Activated T-helper 2 cell treated with anti-CD3 and anti-CD28 coated beads, Interferon-gamma antibody, Interleukin-2, Interleukin-4, amounts not matched to agents 10 μg/mL and 5 μg/mL and 100 μg/mL, durations not matched to agents 14 hours and 24 hours and 36 hours (primary cell): ENCODE results near the gene GDF15. TPM values are rescaled to one million over a fixed set of nuclear protein-coding genes. Genes with fewer than 3 reads are reported as not detected.

Experiments used
- DNase-seq: peaks from one replicate; pipeline ENCODE4 v3.0.0; 2021; ENCODE audit warnings: low spot score
- H3K27ac Mint-ChIP-seq: one replicate; pipeline ENCODE4 v1.8.0; 2021; ENCODE audit warnings: mixed read lengths
- H3K27me3 Mint-ChIP-seq: one replicate; pipeline ENCODE4 v1.8.0; 2021; ENCODE audit warnings: low read depth, mixed read lengths
- H3K36me3 Mint-ChIP-seq: one replicate; pipeline ENCODE4 v1.8.0; 2021; ENCODE audit warnings: low read depth, mixed read lengths
- H3K4me1 Mint-ChIP-seq: one replicate; pipeline ENCODE4 v1.8.0; 2021; ENCODE audit warnings: low read depth, mixed read lengths
- H3K4me3 Mint-ChIP-seq: one replicate; pipeline ENCODE4 v1.8.0; 2021; ENCODE audit warnings: low read depth, mild to moderate bottlenecking, moderate library complexity, mixed read lengths
- H3K9me3 Mint-ChIP-seq: one replicate; pipeline ENCODE4 v1.8.0; 2021; ENCODE audit warnings: mixed read lengths
- intact Hi-C: fragments of 100-400 bp; cut with micrococcal nuclease; formaldehyde crosslinking; loops from one replicate; pipeline ENCODE4 v1.15.1; 2023
- total RNA-seq: library from RNA; stranded (reverse); gene quantifications from 2 replicates; pipeline ENCODE4 v1.2.3, GENCODE V29; 2022

Gene GDF15
- total RNA-seq, 1 donor from 2014 or later: not detected

- H3K36me3 Mint-ChIP-seq: peaks cover 15% of the 10 kb centered on the region
- no peaks in the 10 kb centered on the region for H3K9me3 Mint-ChIP-seq
- DNase-seq: no peak
- no peak overlapping the region for H3K4me3 Mint-ChIP-seq
- no peaks in the 10 kb centered on the region for H3K27me3 Mint-ChIP-seq
- intact Hi-C loops: no loop called here
- H3K27ac Mint-ChIP-seq: no peak overlapping the region
- peaks cover 26% of the 10 kb centered on the region for H3K4me1 Mint-ChIP-seq
These were observed 41.3 kb downstream of the GDF15 start for GRCh38 chr19:18427080-18427742.

- Mint-ChIP-seq H3K4me1 (peaks cover 23% of the 10 kb centered on the region), H3K4me3 (no peak overlapping the region), H3K36me3 (peaks cover 14% of the 10 kb centered on the region), H3K9me3 (no peaks in the 10 kb centered on the region), H3K27ac (no peak overlapping the region), H3K27me3 (no peaks in the 10 kb centered on the region)
- DNase-seq: no peak
- intact Hi-C loops: no loop called here
These were observed 41.8 kb downstream of the GDF15 start for GRCh38 chr19:18427743-18428113.

- H3K4me3 Mint-ChIP-seq: no peak overlapping the region
- peaks cover 19% of the 10 kb centered on the region for H3K4me1 Mint-ChIP-seq
- no peaks in the 10 kb centered on the region for H3K9me3 Mint-ChIP-seq
- H3K36me3 Mint-ChIP-seq: peaks cover 9% of the 10 kb centered on the region
- DNase-seq: no peak
- H3K27me3 Mint-ChIP-seq: no peaks in the 10 kb centered on the region
- intact Hi-C loops: no loop called here
- no peak overlapping the region for H3K27ac Mint-ChIP-seq
These were observed 42.3 kb downstream of the GDF15 start for GRCh38 chr19:18428173-18428786.

- DNase-seq: peak; percentile 82
- Mint-ChIP-seq H3K9me3 (no peaks in the 10 kb centered on the region), H3K4me1 (peaks cover 16% of the 10 kb centered on the region), H3K4me3 (peak overlapping the region; percentile 17), H3K27ac (no peak overlapping the region), H3K36me3 (peaks cover 10% of the 10 kb centered on the region), H3K27me3 (no peaks in the 10 kb centered on the region)
- intact Hi-C loops: no loop called here
These were observed 43.1 kb downstream of the GDF15 start for GRCh38 chr19:18428787-18429674.

- intact Hi-C loops: no loop called here
- no peak overlapping the region for H3K4me3 Mint-ChIP-seq
- DNase-seq: no peak
These were observed 43.9 kb downstream of the GDF15 start for GRCh38 chr19:18429717-18430416.

GRCh38 chr19:18430417-18431144 is 44.6 kb downstream of the GDF15 start:
- no peak for DNase-seq
- H3K36me3 Mint-ChIP-seq: peaks cover 18% of the 10 kb centered on the region
- no peak overlapping the region for H3K27ac Mint-ChIP-seq
- intact Hi-C loops: no loop called here
- H3K4me1 Mint-ChIP-seq: peaks cover 13% of the 10 kb centered on the region
- no peaks in the 10 kb centered on the region for H3K9me3 Mint-ChIP-seq
- H3K27me3 Mint-ChIP-seq: no peaks in the 10 kb centered on the region
- H3K4me3 Mint-ChIP-seq: peak overlapping the region; percentile 42

More at GRCh38 chr19:18429717-18430416, 43.9 kb downstream of the GDF15 start:
- Mint-ChIP-seq H3K27ac (no peak overlapping the region), H3K4me1 (peaks cover 16% of the 10 kb centered on the region), H3K27me3 (no peaks in the 10 kb centered on the region), H3K36me3 (peaks cover 18% of the 10 kb centered on the region), H3K9me3 (no peaks in the 10 kb centered on the region)

- intact Hi-C loops: no loop called here
- Mint-ChIP-seq H3K4me3 (no peak overlapping the region), H3K27me3 (no peaks in the 10 kb centered on the region), H3K36me3 (peaks cover 23% of the 10 kb centered on the region), H3K4me1 (peaks cover 14% of the 10 kb centered on the region), H3K27ac (no peak overlapping the region), H3K9me3 (no peaks in the 10 kb centered on the region)
- DNase-seq: no peak
These were observed 45.6 kb downstream of the GDF15 start for GRCh38 chr19:18431351-18432197.

- no peak for DNase-seq
- no peak overlapping the region for H3K27ac Mint-ChIP-seq
- no peaks in the 10 kb centered on the region for H3K9me3 Mint-ChIP-seq
- peaks cover 14% of the 10 kb centered on the region for H3K4me1 Mint-ChIP-seq
- H3K27me3 Mint-ChIP-seq: no peaks in the 10 kb centered on the region
- peaks cover 23% of the 10 kb centered on the region for H3K36me3 Mint-ChIP-seq
- intact Hi-C loops: no loop called here
- no peak overlapping the region for H3K4me3 Mint-ChIP-seq
These were observed 46.5 kb downstream of the GDF15 start for GRCh38 chr19:18432275-18433014.

GRCh38 chr19:18433015-18433691 is 47.2 kb downstream of the GDF15 start:
- Mint-ChIP-seq H3K27me3 (no peaks in the 10 kb centered on the region), H3K27ac (no peak overlapping the region), H3K9me3 (no peaks in the 10 kb centered on the region), H3K4me3 (no peak overlapping the region), H3K36me3 (peaks cover 23% of the 10 kb centered on the region), H3K4me1 (peaks cover 14% of the 10 kb centered on the region)
- intact Hi-C loops: no loop called here
- no peak for DNase-seq

- peaks cover 23% of the 10 kb centered on the region for H3K36me3 Mint-ChIP-seq
- H3K4me3 Mint-ChIP-seq: no peak overlapping the region
- no peaks in the 10 kb centered on the region for H3K27me3 Mint-ChIP-seq
- no peaks in the 10 kb centered on the region for H3K9me3 Mint-ChIP-seq
- H3K4me1 Mint-ChIP-seq: peaks cover 14% of the 10 kb centered on the region
- H3K27ac Mint-ChIP-seq: no peak overlapping the region
- intact Hi-C loops: no loop called here
- DNase-seq: no peak
These were observed 47.9 kb downstream of the GDF15 start for GRCh38 chr19:18433735-18434398.
